Superior temporal gyrus (tissue), 1 donor: ENCODE measurements around the gene USP47.
A peak's percentile ranks its signal among the peaks of the same experiment; 100 is the strongest.

Source experiments
- DNase-seq: peaks from one replicate; pipeline ENCODE4 v3.0.0-alpha.2; 2016; ENCODE audit errors: extremely low spot score

The USP47 gene

DNA sequence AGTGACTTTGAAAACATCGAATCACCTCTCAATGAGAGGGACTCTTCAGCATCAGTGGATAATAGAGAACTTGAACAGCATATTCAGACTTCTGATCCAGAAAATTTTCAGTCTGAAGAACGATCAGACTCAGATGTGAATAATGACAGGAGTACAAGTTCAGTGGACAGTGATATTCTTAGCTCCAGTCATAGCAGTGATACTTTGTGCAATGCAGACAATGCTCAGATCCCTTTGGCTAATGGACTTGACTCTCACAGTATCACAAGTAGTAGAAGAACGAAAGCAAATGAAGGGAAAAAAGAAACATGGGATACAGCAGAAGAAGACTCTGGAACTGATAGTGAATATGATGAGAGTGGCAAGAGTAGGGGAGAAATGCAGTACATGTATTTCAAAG lies 100.9 kb downstream of the USP47 start:
- no peak for DNase-seq

DNA sequence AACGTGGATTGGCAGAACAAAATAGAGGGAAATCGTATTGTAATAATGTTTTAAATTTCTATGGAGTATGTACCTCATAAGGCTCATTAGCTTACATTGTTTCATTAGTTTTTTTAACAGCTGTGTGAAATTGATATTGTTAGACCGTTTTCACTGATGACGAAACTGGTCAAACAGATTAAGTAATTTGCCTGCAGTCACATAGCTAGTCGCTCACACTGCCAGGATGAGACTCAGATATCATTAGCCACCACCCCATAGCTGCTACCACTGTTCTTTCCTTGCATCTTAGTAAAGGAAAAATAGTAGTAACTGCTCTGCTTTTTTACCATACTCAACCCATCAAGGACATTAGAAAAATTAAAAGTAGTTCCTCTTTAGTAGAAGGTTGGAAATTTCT lies 102.7 kb downstream of the USP47 start:
- no peak for DNase-seq

DNA sequence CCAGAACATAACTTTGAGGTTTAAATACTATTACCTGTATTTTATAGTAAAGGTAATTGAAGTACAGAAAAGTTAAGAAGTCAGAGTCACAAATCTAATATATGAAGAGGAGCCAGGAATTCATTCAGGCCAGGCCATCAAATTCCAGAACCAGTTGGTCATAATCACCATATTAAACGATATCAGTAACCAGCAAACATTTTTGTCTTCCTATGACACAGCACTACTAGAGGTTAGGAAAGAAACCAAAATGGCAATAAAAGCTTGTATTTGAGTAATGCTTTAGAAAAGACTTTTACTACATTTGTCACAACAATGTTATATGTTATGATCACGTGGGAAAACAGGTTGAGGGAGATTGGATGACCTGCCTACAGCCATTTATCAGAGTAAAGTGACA lies 104.4 kb downstream of the USP47 start:
- no peak for DNase-seq

DNA sequence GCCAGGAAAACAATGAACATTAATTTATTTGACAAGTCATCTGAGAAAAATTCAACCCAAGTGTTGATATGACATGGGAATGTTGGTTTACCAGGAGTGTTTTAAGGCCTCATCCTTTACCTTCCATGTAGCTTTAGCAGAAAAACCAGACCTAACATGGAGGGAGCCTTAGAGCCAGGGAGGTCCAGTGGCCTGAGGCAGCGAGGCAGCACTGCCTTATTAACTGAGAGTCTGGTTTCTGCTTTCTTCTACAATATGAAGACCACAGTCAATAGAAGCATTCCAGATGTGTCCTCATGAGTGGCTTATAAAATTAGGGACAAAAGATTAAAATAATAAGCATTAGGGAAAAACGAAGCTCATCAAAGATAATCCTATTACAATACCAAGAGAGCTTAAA lies 105.1 kb downstream of the USP47 start:
- no peak for DNase-seq

DNA sequence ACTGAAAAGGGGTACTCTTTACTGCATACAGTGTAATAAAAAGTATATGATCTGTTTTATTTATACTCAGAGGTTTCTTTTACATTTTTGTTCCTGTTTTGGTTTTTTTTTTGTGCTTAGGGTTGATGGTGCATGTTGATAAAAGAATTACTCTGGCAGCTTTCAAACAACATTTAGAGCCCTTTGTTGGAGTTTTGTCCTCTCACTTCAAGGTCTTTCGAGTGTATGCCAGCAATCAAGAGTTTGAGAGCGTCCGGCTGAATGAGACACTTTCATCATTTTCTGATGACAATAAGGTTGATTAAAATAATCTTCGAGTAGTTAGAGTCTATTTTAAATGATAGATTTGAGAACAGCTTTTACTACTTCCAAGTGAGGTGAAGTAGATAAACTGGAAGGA lies 106.1 kb downstream of the USP47 start:
- no peak for DNase-seq

DNA sequence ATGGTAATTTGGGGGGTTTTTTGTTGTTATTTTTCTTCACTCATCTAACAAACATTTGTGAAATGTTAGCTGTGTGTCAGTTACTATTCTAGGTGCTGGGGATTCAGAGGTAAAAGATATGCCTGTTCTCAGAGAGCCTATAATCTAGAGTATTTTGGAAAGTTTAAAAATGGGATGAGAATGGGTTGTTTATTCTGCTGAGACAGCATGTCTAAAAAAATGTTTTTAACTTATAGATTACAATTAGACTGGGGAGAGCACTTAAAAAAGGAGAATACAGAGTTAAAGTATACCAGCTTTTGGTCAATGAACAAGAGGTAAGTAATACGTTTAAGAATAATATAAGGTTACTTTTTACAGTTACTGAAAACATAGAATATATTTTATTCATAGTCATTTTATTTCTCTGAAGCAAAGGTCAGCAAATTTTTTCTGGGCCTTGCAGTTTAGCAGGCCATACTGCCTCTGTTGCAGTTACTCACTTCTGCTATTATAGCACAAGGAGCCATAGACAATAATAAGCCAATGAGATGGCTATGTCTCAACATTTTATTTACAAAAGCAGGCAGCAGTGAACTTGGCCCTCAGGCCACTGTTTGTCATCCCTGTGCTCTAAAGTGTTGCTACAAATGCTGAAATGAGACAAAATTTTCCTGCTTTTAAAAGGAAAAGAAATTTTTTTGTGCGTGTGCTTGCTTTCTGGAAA lies 106.6 kb downstream of the USP47 start:
- no peak for DNase-seq

DNA sequence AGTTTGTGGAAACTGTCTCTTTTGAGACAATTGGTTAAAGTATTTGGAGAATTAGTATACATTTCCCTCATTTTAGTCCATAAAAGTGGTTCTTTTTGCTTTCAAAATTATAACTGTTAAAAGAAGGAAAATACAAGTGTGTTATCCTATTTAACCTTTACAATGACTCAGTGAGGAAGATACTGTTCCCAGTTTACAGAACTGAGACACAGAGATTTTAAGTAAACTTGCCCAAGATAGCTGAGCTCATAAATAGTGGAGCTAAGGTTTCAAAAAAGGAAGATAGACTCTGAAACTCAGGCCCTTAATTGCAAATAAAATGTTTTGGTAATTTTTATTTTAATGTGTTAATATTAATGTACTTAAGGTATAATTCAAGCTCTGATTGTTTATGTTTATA lies 107.7 kb downstream of the USP47 start:
- no peak for DNase-seq

DNA sequence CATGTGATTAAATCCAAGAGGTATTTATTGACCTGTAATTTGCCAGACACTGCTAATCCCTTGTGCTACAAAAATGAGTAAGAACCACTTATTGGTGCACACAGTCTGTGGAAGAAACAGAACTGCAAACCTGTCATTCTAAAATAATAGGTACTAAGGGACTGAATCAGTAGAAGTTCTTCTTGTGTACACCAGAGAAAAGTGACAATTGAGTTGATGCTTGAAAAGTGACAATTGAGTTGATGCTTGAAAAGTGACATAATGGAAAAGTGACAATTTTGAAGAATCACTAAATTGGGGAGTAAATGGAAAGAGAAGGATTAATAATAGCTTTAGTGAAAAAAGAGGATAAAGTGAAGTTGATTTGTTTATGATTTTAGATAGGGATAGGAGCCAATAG lies 110.3 kb downstream of the USP47 start:
- no peak for DNase-seq

DNA sequence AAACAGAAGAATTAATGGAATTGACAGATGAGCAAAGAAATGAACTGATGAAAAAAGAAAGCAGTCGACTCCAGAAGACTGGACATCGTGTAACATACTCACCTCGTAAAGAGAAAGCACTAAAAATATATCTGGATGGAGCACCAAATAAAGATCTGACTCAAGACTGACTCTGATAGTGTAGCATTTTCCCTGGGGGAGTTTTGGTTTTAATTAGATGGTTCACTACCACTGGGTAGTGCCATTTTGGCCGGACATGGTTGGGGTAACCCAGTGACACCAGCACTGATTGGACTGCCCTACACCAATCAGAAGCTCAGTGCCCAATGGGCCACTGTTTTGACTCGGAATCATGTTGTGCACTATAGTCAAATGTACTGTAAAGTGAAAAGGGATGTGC lies 114.2 kb downstream of the USP47 start:
- no peak for DNase-seq

DNA sequence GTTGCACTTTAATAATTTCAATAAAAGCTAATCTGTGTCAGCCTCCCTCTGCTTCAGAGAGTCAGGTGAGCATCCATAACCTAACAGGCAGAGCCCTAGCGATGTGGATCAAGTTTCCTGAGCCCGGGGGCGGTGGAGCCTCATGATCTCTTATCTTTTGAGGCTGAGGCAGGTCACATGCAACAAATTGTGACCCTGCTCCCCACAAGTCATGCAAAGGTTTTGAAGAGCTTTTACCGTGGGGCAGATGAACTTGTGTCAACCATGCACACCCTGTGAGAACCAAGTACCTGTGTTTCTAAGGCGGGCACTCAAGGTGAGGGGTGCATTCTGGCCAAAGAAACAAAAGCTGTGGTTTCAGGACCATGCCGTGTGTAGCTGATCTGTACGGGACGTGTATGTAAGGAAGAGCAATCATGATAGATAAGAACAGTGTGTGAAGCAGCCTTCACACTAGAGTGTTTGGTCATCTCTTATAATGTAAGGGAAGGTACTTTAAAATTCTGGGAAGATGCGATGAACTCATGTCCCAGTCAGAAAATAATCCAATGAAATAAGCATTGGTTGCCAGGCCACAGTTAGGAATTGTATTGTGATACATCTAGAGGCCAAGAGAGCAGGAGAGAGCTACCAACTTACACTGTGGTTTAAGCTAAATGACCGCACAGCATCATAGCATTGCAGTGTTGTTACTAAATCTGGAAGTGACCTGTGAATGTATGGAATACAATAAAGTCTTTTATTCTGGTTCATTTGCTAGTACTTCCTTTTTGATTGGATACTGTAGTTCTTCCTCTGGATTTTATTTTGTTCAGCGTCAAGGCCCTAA lies 116.8 kb downstream of the USP47 start:
- no peak for DNase-seq

DNA sequence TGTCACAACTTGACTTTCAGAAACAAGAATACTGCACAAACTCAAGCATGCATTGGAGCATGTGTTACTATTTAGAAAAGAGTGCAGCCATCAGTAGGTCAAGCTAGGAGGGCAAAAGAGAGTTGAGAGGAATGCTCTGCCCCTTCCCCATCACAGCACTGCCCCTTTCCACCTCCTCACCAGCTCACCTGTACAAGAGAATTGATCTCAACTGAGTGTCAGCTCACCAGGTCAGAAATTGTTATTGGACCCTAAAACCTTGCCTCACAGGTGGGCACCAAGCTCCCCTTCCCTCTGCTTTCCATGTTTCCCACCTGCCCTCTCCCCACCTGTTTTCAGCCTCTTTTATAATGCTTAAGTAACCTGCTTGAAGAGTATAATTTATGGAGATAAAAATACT lies 117.8 kb downstream of the USP47 start:
- DNase-seq = no peak

DNA sequence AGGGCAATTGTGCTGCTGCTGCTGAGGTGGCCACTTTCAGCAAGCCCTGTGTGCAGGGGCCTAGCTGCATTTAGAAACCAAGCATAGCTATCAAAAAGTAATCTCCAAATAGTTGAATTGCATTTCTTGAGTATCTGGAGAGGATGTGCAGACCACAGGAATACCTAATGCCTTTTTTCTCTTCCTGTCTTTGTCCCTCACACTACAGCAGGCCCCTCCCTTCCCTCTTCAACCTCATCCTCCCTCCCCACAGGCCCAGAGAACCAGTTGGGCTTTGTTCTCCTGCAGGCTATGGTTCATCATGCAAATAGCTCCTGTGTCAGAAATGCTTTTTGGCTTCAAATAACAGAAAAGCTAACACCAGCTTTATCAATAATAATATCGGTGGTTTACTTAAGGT lies 118.9 kb downstream of the USP47 start:
- no peak for DNase-seq

DNA sequence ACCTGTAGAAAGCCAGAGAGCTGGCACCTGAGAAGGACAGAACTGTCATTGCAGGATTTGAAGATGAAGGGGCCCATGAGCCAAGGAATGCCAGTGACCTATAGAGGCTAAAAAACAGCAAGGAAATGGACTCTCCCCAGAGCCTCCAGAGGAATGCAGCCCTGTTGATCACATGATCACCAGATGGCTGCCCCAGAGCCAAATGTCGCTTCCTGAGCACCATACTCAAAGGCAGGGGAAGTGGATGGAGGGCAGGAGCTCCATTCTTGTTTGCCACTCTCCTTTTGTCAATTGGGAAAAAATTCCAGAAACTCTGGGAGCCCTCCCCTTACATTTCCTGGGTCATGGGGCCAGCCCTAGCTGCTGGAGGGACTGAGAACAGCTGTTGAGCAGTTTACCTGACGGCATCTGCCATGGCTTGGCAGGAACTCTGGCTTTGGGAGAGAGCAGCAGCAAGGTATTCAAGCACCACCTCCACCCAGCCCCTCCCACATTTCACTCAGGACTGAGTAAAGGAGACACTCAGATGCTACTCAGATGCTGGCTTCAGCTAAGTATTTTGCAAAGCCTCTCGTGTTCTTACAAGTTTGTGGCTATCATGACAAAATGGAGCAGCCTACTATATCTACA lies 119.7 kb downstream of the USP47 start:
- DNase-seq = no peak

DNA sequence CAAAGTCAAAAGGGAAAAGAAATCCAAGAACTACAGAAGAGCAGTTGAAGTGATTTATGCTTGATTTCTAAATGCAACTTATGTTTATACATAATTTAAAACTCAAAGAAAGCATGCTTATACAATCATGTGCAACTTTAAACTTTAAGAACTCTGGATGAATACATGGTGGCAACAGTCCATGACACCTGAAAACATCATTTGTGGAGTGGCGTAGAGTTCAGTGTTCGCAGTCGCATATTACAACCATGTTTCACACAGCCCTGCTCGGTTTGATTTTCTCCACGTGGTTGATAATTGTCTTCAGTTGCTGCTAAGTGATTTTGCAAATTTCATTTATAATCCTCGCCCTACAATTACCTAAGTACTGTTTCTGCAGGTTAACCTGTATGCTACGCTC lies 121.3 kb downstream of the USP47 start:
- no peak for DNase-seq

DNA sequence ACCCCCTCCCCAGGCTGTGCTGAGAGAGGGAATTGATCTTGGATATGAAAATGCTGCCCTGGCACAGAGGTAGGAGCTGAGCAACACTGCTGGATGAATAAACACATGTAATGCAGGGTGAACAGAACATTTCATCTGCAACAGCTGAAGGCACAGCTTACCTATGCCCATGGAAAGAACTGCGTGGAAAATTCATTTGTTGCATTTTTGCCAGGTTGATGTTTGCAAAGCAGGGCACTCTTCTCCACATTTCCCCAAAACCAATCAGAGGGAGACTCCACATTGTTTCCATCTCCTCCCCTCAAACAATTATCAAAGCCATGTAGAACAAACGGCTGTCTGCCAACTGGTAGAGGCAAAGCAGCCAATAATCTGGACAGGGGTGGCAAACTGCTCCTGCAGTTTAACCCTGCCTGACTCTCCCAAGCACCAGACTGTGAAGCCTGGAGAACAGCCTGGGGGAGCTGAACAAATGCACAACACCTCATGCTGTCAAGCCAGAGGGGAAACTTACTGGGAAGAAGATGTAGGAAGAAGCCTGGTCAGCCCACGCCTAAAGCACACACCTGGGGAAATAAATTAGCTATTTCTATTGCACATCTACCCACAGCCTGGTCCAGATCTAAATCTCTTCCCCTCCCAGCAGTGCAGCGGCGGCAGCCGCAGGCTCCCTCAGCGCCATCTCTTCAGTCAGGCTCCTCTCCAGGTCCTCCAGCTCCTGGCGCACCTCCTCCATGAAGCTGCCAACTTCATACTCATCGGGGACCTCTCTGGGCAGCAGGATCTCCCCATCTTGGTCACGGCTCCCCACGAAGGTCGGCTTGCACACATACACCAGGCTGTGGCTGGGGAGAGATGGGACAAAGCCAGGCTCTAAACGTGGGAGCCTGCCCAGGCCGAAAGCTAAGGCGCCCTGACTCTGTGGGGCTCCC lies 122.3 kb downstream of the USP47 start:
- DNase-seq = no peak

DNA sequence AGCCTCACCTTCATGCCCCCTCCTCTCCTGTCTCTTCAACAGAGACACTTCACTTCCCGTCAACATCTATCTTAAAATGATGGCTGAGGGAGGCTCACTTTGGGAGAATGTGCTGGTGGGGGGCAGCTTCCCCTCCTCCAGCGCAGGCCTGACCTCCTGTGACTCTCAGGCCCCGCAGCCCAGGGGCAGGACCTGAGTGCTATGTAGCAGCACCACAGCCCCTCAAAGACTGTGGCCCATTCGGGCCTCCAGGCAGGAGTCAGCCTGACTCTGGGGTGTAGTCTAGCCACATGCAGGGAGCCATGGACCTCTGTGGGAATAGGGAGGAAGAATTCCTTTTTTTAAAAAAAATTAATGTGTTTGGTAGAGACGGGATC lies 123.0 kb downstream of the USP47 start:
- DNase-seq = no peak

DNA sequence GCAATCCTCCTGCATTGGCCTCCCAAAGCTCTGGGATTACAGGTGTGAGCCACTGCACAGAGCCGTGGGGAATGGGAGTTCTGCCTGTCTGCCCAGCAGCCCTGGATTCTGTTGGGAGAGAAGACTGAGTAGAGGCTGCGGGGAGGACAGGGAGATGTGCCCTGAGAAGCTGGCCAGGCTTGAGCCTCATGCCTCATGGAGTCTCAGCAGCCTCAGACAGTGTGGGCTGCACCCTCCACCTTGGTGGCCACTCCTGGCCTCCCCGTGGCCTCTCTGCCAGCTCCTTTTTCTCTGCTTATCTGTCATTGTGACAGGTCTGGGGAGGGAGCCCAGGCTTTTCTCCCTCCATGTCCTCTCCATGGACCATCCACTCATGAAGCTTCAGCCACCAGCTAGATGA lies 123.4 kb downstream of the USP47 start:
- no peak for DNase-seq

DNA sequence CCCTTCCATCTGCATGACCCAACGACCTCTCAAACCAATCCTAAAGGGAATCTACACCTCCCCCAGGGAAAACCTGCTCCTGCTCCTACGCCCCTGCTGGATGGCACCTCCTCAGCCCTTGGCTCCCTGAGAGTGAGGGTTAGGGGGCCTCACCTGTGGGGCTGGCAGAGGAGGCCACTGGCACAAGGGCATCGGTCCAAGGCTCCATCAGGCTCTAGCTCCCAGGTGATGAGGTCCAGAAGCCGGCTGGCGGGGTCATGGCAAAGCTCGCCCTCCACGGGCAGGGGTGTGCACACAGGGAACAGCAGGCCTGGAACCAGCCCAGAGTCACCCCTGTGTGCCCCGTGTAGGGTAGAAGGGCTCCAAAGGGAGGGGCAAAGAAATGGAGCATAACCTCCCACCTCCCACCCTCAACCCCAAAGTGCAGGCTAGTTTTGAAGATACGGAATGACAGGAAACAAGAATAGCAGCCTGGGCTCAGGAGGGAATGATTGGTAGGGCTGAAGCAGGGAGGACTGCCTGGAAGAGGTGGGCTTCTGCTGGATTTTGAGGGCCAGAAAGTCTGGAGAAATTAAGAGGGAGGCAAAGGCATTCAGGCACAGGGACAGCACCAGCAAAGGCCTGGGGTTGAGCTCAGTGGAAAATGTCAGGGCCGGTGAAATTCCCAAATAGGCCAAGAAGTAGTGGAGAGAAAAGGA lies 124.0 kb downstream of the USP47 start:
- DNase-seq = no peak

DNA sequence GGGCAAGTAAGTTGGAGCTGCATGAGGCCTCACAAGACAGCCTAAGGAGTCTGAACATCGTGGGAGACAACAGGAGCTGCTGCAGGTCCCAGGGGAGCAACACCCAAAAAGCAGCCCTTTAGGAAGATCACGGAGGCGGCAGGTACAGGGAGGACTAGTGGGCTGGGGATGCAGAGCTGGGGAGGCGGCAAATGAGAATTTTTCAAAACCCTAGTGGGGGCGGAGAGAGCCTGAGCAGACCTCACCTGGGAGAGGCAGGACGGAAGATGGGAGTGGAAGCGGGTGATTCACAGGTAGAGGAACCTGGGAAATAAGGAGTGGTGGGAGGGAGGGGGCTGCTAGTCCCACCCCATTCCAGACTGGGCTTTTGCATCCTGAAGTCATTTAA lies 124.6 kb downstream of the USP47 start:
- no peak for DNase-seq

DNA sequence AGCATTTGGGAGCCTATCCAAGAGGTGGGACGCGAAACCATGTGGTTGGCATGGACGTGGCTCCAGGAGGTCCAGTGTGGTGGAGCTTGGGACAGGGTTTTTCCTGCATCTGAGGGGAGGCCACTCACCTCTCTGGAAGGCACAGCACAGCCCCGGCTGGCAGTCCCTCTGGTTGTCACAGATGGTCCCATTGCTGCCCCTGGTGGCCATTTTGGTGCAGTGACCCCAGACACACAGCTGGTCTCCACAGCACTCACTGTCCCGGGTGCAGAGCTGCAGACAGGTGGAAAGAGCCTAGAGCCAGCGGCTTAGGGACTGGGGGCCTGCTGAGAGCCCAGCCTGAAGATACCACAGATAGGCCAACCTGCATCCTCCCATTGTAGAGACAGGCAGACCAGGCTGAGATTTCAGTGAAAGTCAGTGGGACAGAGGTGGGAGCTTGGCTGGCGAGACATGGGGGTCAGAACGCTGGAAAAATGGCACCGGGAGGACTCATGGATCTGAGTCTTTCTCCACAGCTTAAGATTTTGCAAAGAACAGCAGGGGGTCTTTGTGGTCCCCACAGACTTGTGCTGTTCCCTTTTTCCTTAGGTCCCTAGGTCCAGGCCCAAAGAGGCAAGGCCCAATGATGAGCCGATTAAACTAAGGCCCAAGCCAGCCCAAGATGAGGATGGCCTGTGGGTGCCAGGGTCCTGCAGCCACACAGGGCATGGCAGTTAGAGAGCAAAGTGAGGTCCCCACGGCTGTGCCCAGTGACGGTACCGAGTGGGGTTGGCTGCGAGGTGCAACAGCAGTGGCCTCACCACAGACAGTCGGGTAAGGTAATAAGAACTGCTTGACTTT lies 125.3 kb downstream of the USP47 start:
- peak; percentile 80 for DNase-seq
